Tibial nerve (tissue), 4 donors: Measurements from ENCODE around the gene PCDH9. TPM values are rescaled to one million over a fixed set of nuclear protein-coding genes. Genes with fewer than 3 reads are reported as not detected.
A peak's percentile ranks its signal among the peaks of the same experiment; 100 is the strongest.

Source experiments
- DNase-seq, 2 donors: peaks; one replicate each; pipeline ENCODE4 v3.0.0-alpha.2; 2019; ENCODE audit warnings: low spot score in 2 of 2
- H3K27ac ChIP-seq, 4 donors: fragments of 200-600 bp; sonication (generic) in 3 of 4; one replicate each; pipeline ENCODE4 v1.5.1; 2017 to 2019; ENCODE audit warnings: mild to moderate bottlenecking in 1 of 4
- H3K27me3 ChIP-seq, 2 donors: fragments of 200-600 bp; sonication (generic) in 1 of 2; one replicate each; pipeline versions ENCODE4 v1.5.1 to v1.6.0; 2017 to 2019
- H3K36me3 ChIP-seq, 3 donors: fragments of 200-600 bp; sonication (generic); one replicate each; pipeline ENCODE4 v1.5.1; 2018 to 2019
- H3K4me1 ChIP-seq, 4 donors: fragments of 200-600 bp; sonication (generic) in 3 of 4; one replicate each; pipeline ENCODE4 v1.5.1; 2017 to 2019
- H3K4me3 ChIP-seq, 4 donors: fragments of 200-600 bp; sonication (generic) in 3 of 4; one replicate each; pipeline ENCODE4 v1.5.1; 2017 to 2019; ENCODE audit warnings: mild to moderate bottlenecking in 1 of 4, moderate library complexity in 1 of 4
- H3K9me3 ChIP-seq, 4 donors: fragments of 200-600 bp; sonication (generic) in 3 of 4; one replicate each; pipeline ENCODE4 v1.5.1; 2017 to 2019
- CTCF ChIP-seq, 5 experiments: fragments of 200-600 bp in 3 of 5; fragments of 450-650 bp in 2 of 5; sonication (generic) in 3 of 5; IDR thresholded peaks; one replicate each; pipeline ENCODE4 v1.5.1; 2016 to 2019; ENCODE audit warnings: antibody characterized with exemption in 5 of 5, mild to moderate bottlenecking in 3 of 5, moderate library complexity in 2 of 5
- EP300 ChIP-seq, 2 donors: sonication (generic); formaldehyde crosslinking; IDR thresholded peaks; one replicate each; pipeline ENCODE4 v1.6.1; 2017; ENCODE audit warnings: antibody characterized with exemption in 2 of 2, mild to moderate bottlenecking in 1 of 2
- POLR2A ChIP-seq, 2 donors: fragments of 450-650 bp; IDR thresholded peaks; one replicate each; pipeline ENCODE4 v1.6.1; 2017; ENCODE audit warnings: antibody characterized with exemption in 2 of 2, mild to moderate bottlenecking in 2 of 2, moderate library complexity in 2 of 2
- WGBS, 2 donors: methylation state at CpG; one replicate each; pipeline ENCODE4 v1.1.5; 2018; 5-methylcytosine and 5-hydroxymethylcytosine counted together
- total RNA-seq, 4 donors: library from RNA; depleted of rRNA; stranded (reverse); fragments of >200 nt; gene quantifications; one replicate each; pipeline ENCODE4 v1.1.0, GENCODE V29; 2016

Gene PCDH9
- total RNA-seq, 4 donors from 2014 or later = 11.8 to 28.6 (median 14.4) TPM

GRCh38 chr13:67148161-67148571 is 82.0 kb downstream of the PCDH9 start:
- no peaks in the 10 kb centered on the region for H3K36me3 ChIP-seq
- no peak for TF ChIP-seq POLR2A (IDR thresholded peaks at IDR 0.05)
- TF ChIP-seq EP300 (IDR thresholded peaks at IDR 0.05) = no peak
- no peak for TF ChIP-seq CTCF (IDR thresholded peaks at IDR 0.05)
- H3K27ac ChIP-seq = peak overlapping the region in 2 of 4 donors; percentile 54 to 65
- H3K27me3 ChIP-seq = no peaks in the 10 kb centered on the region
- DNase-seq = no peak
- H3K9me3 ChIP-seq = no peaks in the 10 kb centered on the region
- H3K4me1 ChIP-seq = peaks cover 0 to 27% (median 0%) of the 10 kb centered on the region in 4 donors
- 21 to 26% methylated on average over 2 of the region's 2 CpGs for WGBS, 2 donors
- H3K4me3 ChIP-seq = no peak overlapping the region

- 10 to 17% methylated on average over 6 of the region's 6 CpGs for WGBS, 2 donors
- peaks cover 0 to 27% (median 0%) of the 10 kb centered on the region in 4 donors for H3K4me1 ChIP-seq
- H3K27ac ChIP-seq = peak overlapping the region in 2 of 4 donors; percentile 54 to 65
- DNase-seq = no peak
- H3K27me3 ChIP-seq = no peaks in the 10 kb centered on the region
- no peaks in the 10 kb centered on the region for H3K36me3 ChIP-seq
- no peaks in the 10 kb centered on the region for H3K9me3 ChIP-seq
- TF ChIP-seq EP300 (IDR thresholded peaks at IDR 0.05) = no peak
- H3K4me3 ChIP-seq = peak overlapping the region in 1 of 4 donors; percentile 23
Measured at GRCh38 chr13:67147342-67148133, 82.6 kb downstream of the PCDH9 start.

- Histone ChIP-seq H3K27me3 (no peaks in the 10 kb centered on the region), H3K27ac (peak overlapping the region in 2 of 4 donors; percentile 54 to 65), H3K36me3 (no peaks in the 10 kb centered on the region), H3K9me3 (no peaks in the 10 kb centered on the region), H3K4me1 (peaks cover 0 to 27% (median 0%) of the 10 kb centered on the region in 4 donors), H3K4me3 (peak overlapping the region in 1 of 4 donors; percentile 23)
- 32 to 33% methylated on average over 4 of the region's 4 CpGs for WGBS, 2 donors
- no peak for DNase-seq
- TF ChIP-seq EP300 (IDR thresholded peaks at IDR 0.05) = no peak
- no peak for TF ChIP-seq CTCF (IDR thresholded peaks at IDR 0.05)
- no peak for TF ChIP-seq POLR2A (IDR thresholded peaks at IDR 0.05)
Measured at GRCh38 chr13:67146523-67147130, 83.5 kb downstream of the PCDH9 start.

GRCh38 chr13:67145950-67146349 is 84.2 kb downstream of the PCDH9 start:
- H3K9me3 ChIP-seq = no peaks in the 10 kb centered on the region
- no peak for DNase-seq
- H3K4me1 ChIP-seq = peaks cover 0 to 27% (median 0%) of the 10 kb centered on the region in 4 donors
- H3K4me3 ChIP-seq = no peak overlapping the region
- H3K27me3 ChIP-seq = no peaks in the 10 kb centered on the region
- no peak overlapping the region for H3K27ac ChIP-seq
- H3K36me3 ChIP-seq = no peaks in the 10 kb centered on the region
- no peak for TF ChIP-seq POLR2A (IDR thresholded peaks at IDR 0.05)
- no peak for TF ChIP-seq EP300 (IDR thresholded peaks at IDR 0.05)
- no peak for TF ChIP-seq CTCF (IDR thresholded peaks at IDR 0.05)
- WGBS, 2 donors = 38 to 49% methylated on average over 1 of the region's 1 CpG

GRCh38 chr13:67143544-67144115 is 86.5 kb downstream of the PCDH9 start:
- Histone ChIP-seq H3K4me1 (peaks cover 0 to 24% (median 0%) of the 10 kb centered on the region in 4 donors), H3K27me3 (no peaks in the 10 kb centered on the region), H3K4me3 (no peak overlapping the region), H3K27ac (no peak overlapping the region), H3K9me3 (no peaks in the 10 kb centered on the region), H3K36me3 (no peaks in the 10 kb centered on the region)
- TF ChIP-seq POLR2A (IDR thresholded peaks at IDR 0.05) (no peak), EP300 (IDR thresholded peaks at IDR 0.05) (no peak), CTCF (IDR thresholded peaks at IDR 0.05) (no peak)
- WGBS, 2 donors = 84 to 86% methylated on average over 4 of the region's 4 CpGs
- no peak for DNase-seq
